NCI-H1417 (cell line): Measurements from ENCODE around the gene OR7A17.

Experiments
- DNase-seq, 3 experiments: peaks; one replicate each; lab custom pipeline; 2025; lab: John Stamatoyannopoulos, UW

The OR7A17 gene

DNA sequence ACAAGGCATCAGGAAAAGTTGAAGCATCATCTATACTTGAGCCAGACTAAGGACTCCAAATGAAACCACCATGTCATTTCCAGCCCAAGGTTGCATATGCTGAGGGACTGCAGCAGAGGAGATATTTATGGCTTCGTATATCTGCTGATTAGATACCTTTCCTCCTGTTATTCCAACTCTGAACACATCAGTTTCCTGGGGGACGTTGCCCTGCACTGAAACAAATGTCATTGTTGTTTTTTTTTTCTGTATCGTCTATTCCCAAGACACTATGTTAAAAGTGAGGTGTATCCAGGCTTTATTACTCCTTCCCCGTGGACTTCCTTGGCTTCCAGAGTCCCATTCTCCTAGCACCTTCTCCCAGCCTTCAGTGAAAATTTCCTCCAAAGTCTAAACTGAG, at the start of gene OR7A17:
Gene OR7A17, minus strand, starts transcription at position 101 of the 400 bp plus-strand sequence. CDS start 4,777 bp downstream, outside the sequence.
- no peak for DNase-seq

DNA sequence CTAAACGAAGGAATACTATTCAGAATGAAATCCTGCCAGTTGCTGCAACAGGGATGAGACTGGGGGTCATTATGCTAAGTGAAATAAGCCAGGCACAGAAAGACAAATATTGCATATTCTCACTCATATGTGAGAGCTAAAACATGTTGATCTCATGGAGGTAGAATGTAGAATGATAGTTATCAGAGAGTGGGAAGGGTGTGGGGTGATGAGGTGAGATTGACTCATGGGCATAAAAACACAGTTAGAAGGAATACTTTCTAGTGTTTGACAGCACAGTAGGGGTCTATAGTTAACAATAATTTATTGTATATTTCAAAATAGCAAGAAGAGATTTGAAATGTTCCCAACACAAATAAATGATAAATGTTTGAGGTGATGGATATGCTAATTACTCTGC, 47.6 kb upstream of the OR7A17 start:
- DNase-seq: no peak

DNA sequence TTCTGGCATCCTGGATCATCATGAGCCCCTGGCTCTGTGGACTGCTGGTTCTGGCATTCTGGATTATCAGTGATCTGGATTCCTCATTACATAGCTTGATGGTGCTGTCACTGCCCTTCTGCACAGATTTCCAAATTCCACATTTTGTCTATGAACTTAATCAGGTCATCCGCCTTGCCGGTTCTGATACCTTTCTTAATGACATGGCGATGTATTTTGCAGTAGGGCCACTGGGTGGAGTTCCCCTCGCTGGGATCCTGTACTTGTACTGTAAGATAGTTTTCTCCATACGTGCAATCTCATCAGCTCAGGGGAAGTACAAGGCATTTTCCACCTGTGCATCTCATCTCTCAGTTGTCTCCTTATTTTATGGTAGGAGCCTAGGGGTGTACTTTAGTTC, 30.9 kb upstream of the OR7A17 start:
- no peak for DNase-seq

DNA sequence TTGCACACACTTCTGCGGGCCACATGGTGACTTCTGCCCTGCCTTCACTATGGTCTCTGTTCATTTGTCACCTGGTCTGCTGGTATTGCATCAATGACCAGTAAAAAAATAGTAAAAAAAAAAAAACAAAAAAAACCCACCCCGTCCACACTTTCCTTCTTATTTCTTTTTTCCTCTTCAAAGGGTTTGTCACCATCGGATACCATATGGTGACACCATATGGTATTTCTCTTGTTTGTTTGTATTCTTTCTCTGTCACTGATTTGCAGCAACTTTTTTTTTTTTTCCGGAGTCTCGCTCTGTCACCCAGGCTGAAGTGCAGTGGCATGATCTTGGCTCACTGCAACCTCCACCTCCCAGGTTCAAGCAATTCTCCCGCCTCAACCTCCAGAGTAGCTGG, 29.2 kb upstream of the OR7A17 start:
- no peak for DNase-seq

DNA sequence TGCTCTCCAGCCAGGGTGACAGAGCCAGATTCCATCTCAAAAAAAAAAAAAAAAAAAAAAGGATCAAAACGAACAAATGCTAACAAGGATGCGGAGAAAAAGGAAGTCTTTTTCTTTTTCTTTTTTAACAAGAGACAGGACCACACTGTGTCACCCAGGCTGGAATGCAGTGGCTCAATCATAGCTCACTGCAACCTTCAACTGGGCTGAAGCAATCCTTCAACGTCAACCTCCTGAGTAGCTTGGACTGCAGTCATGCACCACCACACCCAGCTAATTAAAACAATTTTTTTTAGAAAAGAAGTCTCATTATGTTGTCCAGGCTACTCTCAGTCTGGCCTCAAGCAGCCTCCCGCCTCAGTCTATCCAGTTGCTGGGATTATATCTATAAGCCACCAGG, 20.8 kb upstream of the OR7A17 start:
- DNase-seq: no peak

DNA sequence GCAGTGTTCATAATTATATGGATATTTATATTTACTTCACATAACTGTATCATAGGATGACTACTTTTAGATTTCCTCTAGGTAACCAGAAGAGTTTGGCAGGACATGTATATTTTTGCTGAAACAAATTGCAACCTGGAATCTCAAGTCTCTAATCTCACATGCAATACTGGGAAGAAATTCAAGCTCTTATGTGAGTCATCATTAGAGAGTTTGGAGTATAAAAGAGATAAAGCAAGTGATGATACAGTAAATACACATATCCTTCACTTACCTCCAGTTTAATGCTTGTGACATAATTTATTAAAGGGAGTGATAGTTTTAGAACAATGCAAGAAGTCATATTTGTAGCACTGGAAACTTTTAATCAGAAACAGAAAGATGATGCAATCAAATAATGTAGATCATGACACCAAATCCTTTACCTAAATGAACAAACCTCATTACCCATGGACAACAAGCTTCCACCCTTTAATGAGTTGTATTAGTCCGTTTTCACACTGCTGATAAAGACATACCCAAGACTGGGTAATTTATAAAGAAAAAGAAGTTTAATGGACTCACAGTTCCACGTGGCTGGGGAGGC, 15.8 kb upstream of the OR7A17 start:
- no peak for DNase-seq

DNA sequence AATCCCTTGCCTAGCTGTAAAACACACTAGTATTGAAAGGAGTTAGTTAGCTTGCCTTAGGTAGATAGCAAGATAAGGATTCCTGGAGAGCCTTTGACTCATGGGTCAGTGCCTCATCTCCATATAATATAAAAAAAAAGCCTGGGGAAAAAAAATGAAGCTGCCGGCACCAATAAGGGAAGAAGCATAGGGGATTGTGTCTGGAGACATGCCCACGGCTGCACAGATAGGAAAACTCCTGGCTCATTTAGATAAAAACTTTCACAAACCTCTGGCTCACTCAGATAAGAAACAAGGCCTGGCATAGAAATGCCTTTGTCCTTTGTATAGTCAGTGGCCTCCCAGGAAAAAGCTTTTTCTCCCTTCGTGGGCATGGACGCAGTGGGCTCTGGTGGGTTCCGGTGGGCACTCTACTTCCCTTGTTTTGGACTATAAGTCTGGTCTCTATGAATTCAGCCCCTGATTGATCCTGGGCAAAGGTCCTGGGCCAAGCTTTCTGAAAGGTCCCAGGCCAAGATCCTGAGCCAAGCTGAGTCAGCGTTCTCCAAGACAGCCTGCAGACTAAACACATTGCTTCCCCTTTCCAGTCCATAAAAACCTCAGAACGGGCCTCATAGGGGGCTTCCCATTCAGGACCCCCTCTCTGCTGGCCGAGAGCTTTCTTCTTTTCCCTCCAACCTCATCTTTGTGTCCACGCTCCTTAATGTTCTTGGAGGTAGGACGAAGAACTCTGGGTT, 4.9 kb upstream of the OR7A17 start:
- DNase-seq: no peak

DNA sequence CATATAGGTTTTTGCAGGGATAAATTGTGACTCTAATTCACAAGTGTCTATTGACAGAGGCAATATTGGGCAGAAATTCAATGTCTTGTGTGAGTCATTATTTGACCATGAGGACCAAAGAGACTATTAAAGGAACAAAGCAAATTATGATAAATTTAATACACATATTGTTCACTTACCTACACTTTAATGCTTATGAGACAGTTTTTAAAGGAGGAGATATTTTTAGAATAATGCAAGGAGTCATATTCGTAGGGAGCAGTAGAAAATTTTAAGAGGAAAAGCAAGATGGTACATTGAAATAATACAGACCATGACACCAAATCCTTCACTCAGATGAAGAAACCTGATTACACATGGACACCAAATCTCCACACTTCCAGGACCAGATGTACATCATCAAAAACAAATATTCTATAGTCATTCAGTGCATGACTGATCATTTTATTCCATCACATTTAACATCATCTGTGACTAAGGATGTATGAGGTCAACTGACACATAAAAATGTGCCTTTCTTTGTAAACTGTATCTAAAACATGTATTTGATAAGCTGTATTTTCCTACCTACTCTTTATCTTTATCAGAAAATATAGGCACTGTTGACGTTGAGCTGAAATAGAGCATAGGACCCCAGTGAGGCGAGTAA, 4.2 kb upstream of the OR7A17 start:
- DNase-seq: no peak

DNA sequence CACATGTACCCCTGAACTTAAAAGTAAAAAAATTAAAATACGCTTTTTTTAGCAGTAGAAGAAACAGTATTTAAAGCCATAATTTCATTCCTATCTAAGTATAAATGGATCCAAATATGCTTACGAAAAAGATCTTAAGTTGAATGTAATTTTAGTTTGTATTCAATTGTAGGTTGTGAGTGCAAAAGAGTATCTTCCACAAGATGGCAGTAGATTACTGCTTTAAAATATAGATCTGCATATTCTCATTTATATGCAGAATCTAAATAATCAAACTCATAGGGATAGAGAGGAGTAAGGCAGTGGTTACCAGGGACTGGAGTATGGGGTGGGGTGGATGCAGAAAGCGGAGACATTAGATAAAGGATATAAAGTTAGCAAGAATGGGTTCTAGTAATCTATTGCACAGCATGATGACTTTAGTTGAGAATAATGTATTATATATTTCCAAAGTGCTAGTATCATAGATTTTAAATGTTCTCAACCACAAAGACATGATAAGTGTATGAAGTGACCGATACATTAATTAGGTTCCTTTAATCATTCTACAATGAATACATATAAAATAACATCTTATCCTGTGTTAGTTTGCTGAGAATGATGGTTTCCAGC, 14.2 kb downstream of the OR7A17 start:
- peak in 1 of 3 experiments; percentile 14 for DNase-seq

DNA sequence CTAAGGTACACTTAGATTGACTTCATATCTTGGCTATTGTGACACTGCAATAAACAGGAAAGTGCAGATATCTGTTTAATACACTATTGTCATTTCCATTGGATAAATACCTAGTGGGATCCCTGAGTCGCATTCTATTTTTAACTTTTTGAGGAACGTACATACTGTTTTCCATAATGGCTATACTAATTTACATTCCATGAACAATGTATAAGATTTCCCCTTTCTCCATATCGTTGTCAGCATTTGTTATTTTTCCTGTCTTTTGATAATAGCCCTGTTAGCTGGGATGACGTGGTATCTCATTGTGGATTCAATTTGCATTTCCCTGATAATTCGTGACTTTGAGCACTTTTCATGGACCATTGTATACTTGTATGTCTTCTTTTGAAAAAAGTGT, 17.4 kb downstream of the OR7A17 start:
- DNase-seq: no peak

DNA sequence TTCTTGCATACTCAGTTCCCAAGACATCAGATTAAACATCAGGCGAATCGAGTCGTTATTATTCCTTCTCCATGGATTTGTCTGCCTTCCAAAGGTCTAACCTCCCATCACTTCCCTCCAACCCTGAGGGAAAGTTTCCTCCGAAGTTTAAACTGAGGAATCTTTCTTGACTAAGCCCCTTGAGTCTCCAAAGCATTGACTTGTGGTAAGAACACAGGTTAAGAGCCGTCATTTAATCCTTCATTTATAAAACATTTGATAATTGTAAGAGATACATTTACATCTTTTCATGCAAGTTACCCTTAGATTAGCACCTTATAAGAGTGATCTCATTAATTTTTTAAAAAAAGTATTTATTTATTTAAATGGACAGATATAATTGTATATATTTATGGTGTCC, 37.1 kb downstream of the OR7A17 start, which contains the start of gene OR7A10:
Gene OR7A10, minus strand, starts transcription at position 101 of the 400 bp plus-strand sequence. CDS start 7,045 bp downstream, outside the sequence.
- DNase-seq: no peak

DNA sequence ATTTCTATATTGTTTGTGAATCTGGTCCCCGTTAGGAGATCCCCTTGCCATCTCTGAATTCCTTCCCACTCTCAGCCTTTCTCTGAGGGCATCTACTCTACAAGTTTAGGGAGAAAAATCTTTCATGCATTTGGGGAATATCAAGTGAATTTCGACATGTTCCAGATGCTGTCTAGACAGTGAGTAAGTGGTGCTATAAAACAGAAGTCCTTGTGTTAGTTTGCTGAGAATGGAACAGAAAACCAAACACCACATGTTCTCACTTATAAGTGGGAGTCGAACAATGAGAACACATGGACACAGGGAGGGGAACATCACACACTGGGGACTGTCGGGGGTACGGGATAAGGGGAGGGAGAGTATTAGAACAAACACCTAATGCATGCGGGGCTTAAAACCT, 42.4 kb downstream of the OR7A17 start:
- no peak for DNase-seq

DNA sequence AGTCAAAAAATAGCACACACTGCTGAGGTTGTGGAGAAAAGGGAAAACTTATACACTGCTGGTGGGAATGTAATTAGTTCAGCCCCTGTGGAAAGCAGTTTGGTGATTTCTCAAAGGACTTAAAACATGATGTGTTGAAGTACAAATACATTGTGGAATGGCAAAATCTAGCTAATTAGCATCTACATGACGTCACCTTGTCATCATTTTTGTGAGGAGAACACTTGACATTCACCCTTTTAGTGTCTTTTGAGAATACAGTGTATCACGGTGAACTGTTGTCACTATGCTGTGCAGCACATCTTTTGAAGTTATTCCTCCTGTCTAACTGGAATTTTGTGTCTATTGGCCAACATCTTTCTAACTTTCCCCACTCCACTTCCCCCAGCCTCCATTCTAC, 42.8 kb downstream of the OR7A17 start:
- no peak for DNase-seq

DNA sequence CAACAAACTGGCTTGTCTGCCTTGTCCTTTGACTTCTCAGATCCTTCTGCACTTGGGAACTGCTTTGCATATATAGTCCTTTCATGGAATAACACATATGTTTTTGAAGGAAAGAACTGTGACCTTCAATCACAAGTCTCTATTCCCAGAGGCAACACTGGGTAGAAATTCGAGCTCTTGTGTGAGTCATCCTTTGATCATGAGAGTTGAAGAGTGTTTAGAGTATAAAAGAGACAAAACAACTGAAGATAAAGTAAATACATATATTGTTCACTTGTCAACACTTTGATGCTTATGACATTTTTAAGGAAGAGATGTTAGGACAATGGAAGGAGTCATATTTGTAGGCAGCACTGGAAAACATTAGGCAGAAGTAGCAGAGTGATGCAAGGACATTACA, 45.7 kb downstream of the OR7A17 start:
- DNase-seq: no peak

DNA sequence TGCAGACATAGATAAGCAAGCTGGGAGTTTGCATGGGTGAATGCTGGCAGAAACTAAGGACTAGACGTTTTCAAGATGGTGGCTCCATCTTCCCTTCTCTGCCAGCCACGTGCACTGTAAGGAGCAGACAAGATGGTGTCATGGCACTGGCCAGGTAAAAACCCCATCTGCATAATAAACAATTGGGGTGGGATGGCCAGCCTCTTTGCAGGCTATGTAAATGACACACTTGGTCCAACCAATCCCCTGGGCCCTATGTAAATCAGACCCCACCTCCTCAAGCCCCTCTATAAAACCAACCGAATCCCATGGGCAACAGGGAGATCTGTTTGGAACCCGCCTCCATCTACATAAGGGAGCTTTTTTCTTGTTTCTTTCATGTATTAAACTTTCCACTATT, 48.5 kb downstream of the OR7A17 start:
- no peak for DNase-seq

DNA sequence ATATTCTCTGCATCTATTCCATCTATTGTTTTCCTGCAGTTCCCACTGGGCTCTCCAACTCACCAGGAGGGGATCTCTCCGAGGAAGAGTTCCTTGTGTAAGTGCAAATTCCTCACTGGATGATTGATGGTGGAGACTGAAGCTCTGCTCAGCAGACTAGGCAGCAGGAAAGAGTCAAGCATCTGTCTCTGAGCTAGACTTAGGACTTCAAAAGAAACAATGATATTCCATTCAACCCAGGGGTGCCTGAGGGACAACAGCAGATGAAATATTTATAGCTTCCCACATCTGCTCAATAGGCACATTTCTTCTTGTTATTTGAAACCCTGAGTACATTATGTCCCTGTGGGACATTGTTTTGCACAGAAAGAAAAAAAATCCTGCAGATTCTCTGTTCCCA, 50.9 kb downstream of the OR7A17 start, which contains the start of the genes OR7A5 and OR7C1:
Gene OR7A5, minus strand, starts transcription at position 175 of the 400 bp plus-strand sequence. CDS start 6,944 bp downstream, outside the sequence.
Gene OR7C1, minus strand, starts transcription at position 175 of the 400 bp plus-strand sequence. CDS start 35,049 bp downstream, outside the sequence.
- no peak for DNase-seq

DNA sequence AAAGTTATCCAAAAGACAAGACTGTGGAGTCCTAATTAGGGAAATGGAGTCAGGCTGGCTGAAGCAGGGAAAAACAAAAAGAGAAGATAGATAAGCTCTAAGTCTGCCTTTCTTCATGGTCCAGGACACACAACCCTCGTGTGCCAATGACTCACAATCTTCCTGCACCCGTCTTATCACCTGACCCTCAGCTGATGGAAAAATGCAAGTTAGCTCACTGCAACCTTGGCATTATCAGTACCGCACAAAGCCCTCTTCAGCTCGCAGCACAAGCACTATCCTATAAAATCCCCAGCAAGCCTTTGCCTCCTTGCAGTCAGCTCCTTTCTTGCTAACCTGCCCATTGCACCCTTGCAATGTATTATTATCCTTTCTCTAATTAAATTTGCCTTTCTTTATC, 55.2 kb downstream of the OR7A17 start:
- DNase-seq: no peak
